Measurements from ENCODE around the gene PIERCE2. TPM values are rescaled to one million over a fixed set of nuclear protein-coding genes. Genes with fewer than 3 reads are reported as not detected.

PIERCE2 gene
- total RNA-seq, 1 experiment from 2014 or later = 2.1 TPM

GRCh38 chr15:55381595-55381994, 26.7 kb upstream of the PIERCE2 start:
- Histone ChIP-seq H4K20me1 (ENCODE audit: insufficient read depth) (no peaks in the 10 kb centered on the region), H3K9me3 (ENCODE audit: insufficient read depth, low read depth) (no peaks in the 10 kb centered on the region), H3K79me2 (ENCODE audit: low read depth) (no peaks in the 10 kb centered on the region), H2AFZ (no peak overlapping the region), H3K27ac (no peak overlapping the region), H3K4me1 (replicated peaks; ENCODE audit: insufficient read depth) (no peaks in the 10 kb centered on the region), H3K4me3 (no peak overlapping the region), H3K4me2 (no peak overlapping the region), H3K9me2 (ENCODE audit: insufficient read depth) (no peaks in the 10 kb centered on the region), H3K27me3 (ENCODE audit: insufficient read depth, low read depth) (no peaks in the 10 kb centered on the region), H3F3A (ENCODE audit: insufficient read depth, low read depth) (no peaks in the 10 kb centered on the region), H3K36me3 (ENCODE audit: low read depth) (no peaks in the 10 kb centered on the region)
- BruUV-seq (replicated peaks) = no TSS peak
- CTCF ChIA-PET = interaction anchor here (0.6 kb wide), 1 partner anchor 42 kb away, joined by 3 read pairs; no protein-coding TSS in a partner anchor
- POLR2A ChIA-PET (ENCODE audit: unreplicated experiment) = no interaction called here
- intact Hi-C loops (cut with micrococcal nuclease; ENCODE audit: unreplicated experiment) = no loop called here
- TF ChIP-seq CTCF (conservative IDR thresholded peaks at IDR 0.05) (no peak), EZH2 (IDR thresholded peaks at IDR 0.05; ENCODE audit: low read depth) (no peak)
- DNase-seq = no peak

GRCh38 chr15:55383687-55384086, 24.6 kb upstream of the PIERCE2 start:
- no peak for TF ChIP-seq EZH2 (IDR thresholded peaks at IDR 0.05; ENCODE audit: low read depth)
- TF ChIP-seq CTCF (conservative IDR thresholded peaks at IDR 0.05) = no peak
- intact Hi-C loops (cut with micrococcal nuclease; ENCODE audit: unreplicated experiment) = no loop called here
- DNase-seq = no peak
- Histone ChIP-seq H3K36me3 (ENCODE audit: low read depth) (no peaks in the 10 kb centered on the region), H3K27ac (no peak overlapping the region), H3K79me2 (ENCODE audit: low read depth) (no peaks in the 10 kb centered on the region), H3K4me3 (no peak overlapping the region), H3K27me3 (ENCODE audit: insufficient read depth, low read depth) (no peaks in the 10 kb centered on the region), H4K20me1 (ENCODE audit: insufficient read depth) (no peaks in the 10 kb centered on the region), H3F3A (ENCODE audit: insufficient read depth, low read depth) (no peaks in the 10 kb centered on the region; the same call in 1 of the 2 replicates), H3K9me2 (ENCODE audit: insufficient read depth) (no peaks in the 10 kb centered on the region), H3K4me2 (no peak overlapping the region), H3K9me3 (ENCODE audit: insufficient read depth, low read depth) (no peaks in the 10 kb centered on the region), H2AFZ (no peak overlapping the region), H3K4me1 (replicated peaks; ENCODE audit: insufficient read depth) (peaks cover 3% of the 10 kb centered on the region; the same call in 1 of the 2 replicates)
- CTCF ChIA-PET = no interaction called here
- POLR2A ChIA-PET (ENCODE audit: unreplicated experiment) = no interaction called here
- BruUV-seq (replicated peaks) = no TSS peak

- no TSS peak for BruUV-seq (replicated peaks)
- intact Hi-C loops (cut with micrococcal nuclease; ENCODE audit: unreplicated experiment) = no loop called here
- Histone ChIP-seq H3K27ac (no peak overlapping the region), H3K4me2 (no peak overlapping the region), H3K4me3 (no peak overlapping the region), H3K36me3 (ENCODE audit: low read depth) (no peaks in the 10 kb centered on the region), H3K9me3 (ENCODE audit: insufficient read depth, low read depth) (no peaks in the 10 kb centered on the region), H3F3A (ENCODE audit: insufficient read depth, low read depth) (peaks cover 4% of the 10 kb centered on the region; the same call in 1 of the 2 replicates), H3K79me2 (ENCODE audit: low read depth) (no peaks in the 10 kb centered on the region), H2AFZ (no peak overlapping the region), H3K27me3 (ENCODE audit: insufficient read depth, low read depth) (no peaks in the 10 kb centered on the region), H3K4me1 (replicated peaks; ENCODE audit: insufficient read depth) (peaks cover 14% of the 10 kb centered on the region), H4K20me1 (ENCODE audit: insufficient read depth) (no peaks in the 10 kb centered on the region), H3K9me2 (ENCODE audit: insufficient read depth) (no peaks in the 10 kb centered on the region)
- TF ChIP-seq EZH2 (IDR thresholded peaks at IDR 0.05; ENCODE audit: low read depth) (no peak), CTCF (conservative IDR thresholded peaks at IDR 0.05) (no peak)
- ChIA-PET POLR2A (ENCODE audit: unreplicated experiment) (no interaction called here), CTCF (no interaction called here)
- no peak for DNase-seq
Observed at GRCh38 chr15:55387027-55387426, 21.3 kb upstream of the PIERCE2 start.

All from PC-9 (cell line).